Stimulated activated effector memory CD8-positive, alpha-beta T cell treated with anti-CD3 and anti-CD28 coated beads, Interleukin-12 subunit alpha, Interleukin-12 subunit beta, amount 100 ng/mL, for 72 hours (primary cell): ENCODE measurements around the gene FBXW11.
A peak's percentile ranks its signal among the peaks of the same experiment; 100 is the strongest.

Experiments
- ATAC-seq: fragments of 150-1000 bp; cut with Tn5 transposase; 2 replicates; pipeline ENCODE4 v1.10.0; 2021
- DNase-seq, 2 donors: peaks; one replicate each; pipeline ENCODE4 v3.0.0; 2021 to 2022; ENCODE audit warnings: low spot score in 2 of 2
- H3K27ac Mint-ChIP-seq: one replicate; pipeline ENCODE4 v1.8.0; 2022; ENCODE audit warnings: mild to moderate bottlenecking, mixed read lengths
- H3K36me3 Mint-ChIP-seq: one replicate; pipeline ENCODE4 v1.8.0; 2022; ENCODE audit warnings: mild to moderate bottlenecking, mixed read lengths
- H3K4me1 Mint-ChIP-seq: one replicate; pipeline ENCODE4 v1.8.0; 2022; ENCODE audit warnings: mixed read lengths
- H3K4me3 Mint-ChIP-seq: one replicate; pipeline ENCODE4 v1.8.0; 2022; ENCODE audit warnings: mild to moderate bottlenecking, mixed read lengths
- H3K9me3 Mint-ChIP-seq: one replicate; pipeline ENCODE4 v1.8.0; 2022; ENCODE audit warnings: mixed read lengths

Gene FBXW11

DNA sequence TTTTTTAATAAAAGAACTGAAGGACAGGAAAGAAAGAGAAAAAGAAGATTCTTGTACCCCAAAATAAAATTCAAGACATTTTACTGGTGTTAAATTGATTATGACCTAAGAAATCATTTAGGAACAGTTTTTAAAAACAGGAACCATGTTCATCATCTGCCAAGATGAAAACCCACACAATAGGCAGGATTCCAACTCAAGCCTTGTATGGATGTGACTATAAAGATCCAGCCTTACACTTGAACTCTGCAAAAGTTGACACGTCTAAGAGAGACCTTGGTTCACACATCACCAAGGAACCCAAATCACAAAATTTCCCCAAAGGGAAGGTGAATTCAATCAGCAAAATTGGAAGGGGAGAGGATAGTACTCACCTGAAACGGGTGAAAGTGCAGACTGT is 138.2 kb downstream of the FBXW11 start:
- no peak for ATAC-seq
- H3K9me3 Mint-ChIP-seq: no peaks in the 10 kb centered on the region
- peak overlapping the region; percentile 6 for H3K27ac Mint-ChIP-seq
- no peaks in the 10 kb centered on the region for H3K4me1 Mint-ChIP-seq
- H3K36me3 Mint-ChIP-seq: peaks cover 98% of the 10 kb centered on the region
- DNase-seq: no peak
- no peak overlapping the region for H3K4me3 Mint-ChIP-seq

DNA sequence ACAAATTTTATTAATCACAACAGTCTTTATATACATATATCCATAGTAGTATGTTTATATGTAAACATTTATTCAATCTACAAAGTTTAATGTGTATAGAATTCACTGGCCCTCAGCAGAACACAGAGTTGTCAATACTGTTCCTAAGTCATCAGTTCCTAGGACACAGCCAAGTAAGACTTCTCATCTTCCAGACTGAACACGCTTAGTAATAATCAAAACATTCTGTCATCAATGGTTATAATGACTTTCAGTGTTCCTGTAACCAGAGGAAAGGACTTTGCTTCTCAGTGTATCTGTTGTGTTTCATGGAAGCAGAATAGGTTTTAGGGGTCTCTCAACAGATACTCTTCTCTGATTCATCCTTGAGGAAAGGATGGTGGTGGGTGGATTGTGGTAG is 138.7 kb downstream of the FBXW11 start:
- H3K4me3 Mint-ChIP-seq: no peak overlapping the region
- no peak for ATAC-seq
- peaks cover 98% of the 10 kb centered on the region for H3K36me3 Mint-ChIP-seq

DNA sequence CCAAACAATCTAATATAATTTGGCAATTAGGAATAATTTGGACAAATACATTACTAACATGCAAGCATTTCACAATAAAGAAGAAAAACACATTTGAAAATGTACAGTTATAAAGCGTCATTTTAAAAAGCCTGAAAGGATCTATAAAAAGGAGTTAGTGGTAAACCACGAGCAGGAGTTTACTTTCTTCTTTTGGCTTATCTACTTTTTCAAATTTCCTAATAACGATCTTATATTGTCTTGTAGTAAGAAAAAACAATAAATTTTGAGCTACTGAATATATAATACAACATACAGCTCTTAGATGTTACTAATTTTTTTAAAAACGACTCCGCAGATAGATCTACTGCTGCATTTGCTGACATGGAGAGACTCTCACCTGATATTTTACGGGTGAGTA is 141.0 kb downstream of the FBXW11 start:
- Mint-ChIP-seq H3K4me3 (no peak overlapping the region), H3K4me1 (no peaks in the 10 kb centered on the region), H3K9me3 (no peaks in the 10 kb centered on the region), H3K27ac (no peak overlapping the region), H3K36me3 (peaks cover 77% of the 10 kb centered on the region)
- DNase-seq (no peak), ATAC-seq (no peak)

More for the DNA sequence above, 138.7 kb downstream of the FBXW11 start:
- peak overlapping the region; percentile 6 for H3K27ac Mint-ChIP-seq
- no peaks in the 10 kb centered on the region for H3K4me1 Mint-ChIP-seq
- H3K9me3 Mint-ChIP-seq: no peaks in the 10 kb centered on the region
- DNase-seq: no peak

DNA sequence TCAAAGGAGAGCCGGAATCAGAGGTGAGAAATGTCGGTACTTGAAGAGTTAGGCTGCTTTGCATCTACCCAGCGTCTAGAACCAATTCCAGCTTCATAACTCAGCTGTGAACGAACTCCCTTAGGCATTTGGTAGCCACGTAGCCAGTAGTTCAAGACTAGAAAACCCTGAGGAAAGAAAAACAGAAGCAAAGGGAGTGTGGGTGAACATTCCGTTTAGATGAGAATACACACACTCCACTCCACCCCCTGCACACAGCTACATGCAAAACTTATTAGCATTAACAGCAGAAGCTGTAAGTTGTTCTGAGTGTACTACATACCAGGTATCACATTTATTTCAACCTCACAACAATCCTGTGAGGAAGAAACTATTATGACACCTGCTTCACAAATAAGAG is 142.5 kb downstream of the FBXW11 start:
- Mint-ChIP-seq H3K4me3 (no peak overlapping the region), H3K36me3 (peaks cover 62% of the 10 kb centered on the region), H3K9me3 (no peaks in the 10 kb centered on the region), H3K4me1 (no peaks in the 10 kb centered on the region), H3K27ac (no peak overlapping the region)
- DNase-seq: peak in 1 of 2 donors; percentile 25
- no peak for ATAC-seq

DNA sequence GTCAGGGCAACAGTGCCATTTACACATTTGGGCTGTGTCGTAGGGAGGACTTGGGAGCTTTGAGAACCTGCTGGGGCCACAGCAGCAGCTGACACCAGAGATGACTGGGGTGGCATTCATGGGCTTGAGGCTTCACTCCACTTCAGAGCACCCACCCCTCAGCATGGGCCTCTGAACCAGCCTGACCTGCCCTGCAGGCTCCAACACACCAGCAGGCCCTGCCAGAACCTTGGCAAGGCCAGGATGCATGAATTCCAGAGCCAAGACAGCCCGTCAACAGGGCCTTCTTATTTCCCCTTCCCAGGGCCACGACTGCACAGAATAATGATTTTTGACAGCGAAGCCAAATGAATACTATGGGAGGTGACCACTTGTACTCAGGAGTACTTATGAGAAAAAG is 143.8 kb downstream of the FBXW11 start:
- ATAC-seq (no peak), DNase-seq (peak in 1 of 2 donors; percentile 37)
- Mint-ChIP-seq H3K4me1 (no peaks in the 10 kb centered on the region), H3K9me3 (no peaks in the 10 kb centered on the region), H3K27ac (no peak overlapping the region), H3K36me3 (peaks cover 54% of the 10 kb centered on the region), H3K4me3 (no peak overlapping the region)

- no peak overlapping the region for H3K27ac Mint-ChIP-seq
- DNase-seq: no peak
- ATAC-seq: no peak
- H3K4me1 Mint-ChIP-seq: peaks cover 3% of the 10 kb centered on the region
- no peak overlapping the region for H3K4me3 Mint-ChIP-seq
- H3K36me3 Mint-ChIP-seq: peaks cover 43% of the 10 kb centered on the region
- H3K9me3 Mint-ChIP-seq: no peaks in the 10 kb centered on the region
Observed at GRCh38 chr5:171861381-171861780, 145.1 kb downstream of the FBXW11 start.

- DNase-seq (no peak), ATAC-seq (peak; percentile 40)
- Mint-ChIP-seq H3K4me1 (peaks cover 12% of the 10 kb centered on the region), H3K4me3 (no peak overlapping the region), H3K9me3 (no peaks in the 10 kb centered on the region), H3K27ac (peak overlapping the region; percentile 55), H3K36me3 (peaks cover 14% of the 10 kb centered on the region)
Observed at GRCh38 chr5:171858303-171858702, 148.1 kb downstream of the FBXW11 start.

DNA sequence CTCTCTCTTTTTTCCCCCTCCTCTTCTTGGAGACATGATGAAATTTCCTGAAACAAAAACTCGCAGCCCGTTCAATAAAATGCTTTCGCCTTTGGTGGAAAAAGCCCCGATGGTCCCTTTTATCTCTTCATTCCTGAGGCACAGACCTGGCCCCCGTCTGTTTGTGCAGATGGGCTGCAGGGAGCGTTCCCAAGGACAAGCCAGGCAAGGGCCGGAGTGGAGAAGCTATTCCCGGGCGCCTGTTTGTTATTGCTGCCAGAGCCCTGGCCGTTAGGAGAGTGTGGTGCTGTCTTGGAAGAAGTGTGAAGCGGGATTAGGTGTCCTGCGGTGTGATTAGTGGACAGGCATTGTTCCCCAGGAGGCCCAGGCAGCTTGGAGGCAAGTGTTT is 149.0 kb downstream of the FBXW11 start:
- Mint-ChIP-seq H3K9me3 (no peaks in the 10 kb centered on the region), H3K27ac (peak overlapping the region; percentile 55), H3K4me1 (peaks cover 12% of the 10 kb centered on the region), H3K36me3 (peaks cover 7% of the 10 kb centered on the region), H3K4me3 (no peak overlapping the region)
- DNase-seq (no peak), ATAC-seq (no peak)

DNA sequence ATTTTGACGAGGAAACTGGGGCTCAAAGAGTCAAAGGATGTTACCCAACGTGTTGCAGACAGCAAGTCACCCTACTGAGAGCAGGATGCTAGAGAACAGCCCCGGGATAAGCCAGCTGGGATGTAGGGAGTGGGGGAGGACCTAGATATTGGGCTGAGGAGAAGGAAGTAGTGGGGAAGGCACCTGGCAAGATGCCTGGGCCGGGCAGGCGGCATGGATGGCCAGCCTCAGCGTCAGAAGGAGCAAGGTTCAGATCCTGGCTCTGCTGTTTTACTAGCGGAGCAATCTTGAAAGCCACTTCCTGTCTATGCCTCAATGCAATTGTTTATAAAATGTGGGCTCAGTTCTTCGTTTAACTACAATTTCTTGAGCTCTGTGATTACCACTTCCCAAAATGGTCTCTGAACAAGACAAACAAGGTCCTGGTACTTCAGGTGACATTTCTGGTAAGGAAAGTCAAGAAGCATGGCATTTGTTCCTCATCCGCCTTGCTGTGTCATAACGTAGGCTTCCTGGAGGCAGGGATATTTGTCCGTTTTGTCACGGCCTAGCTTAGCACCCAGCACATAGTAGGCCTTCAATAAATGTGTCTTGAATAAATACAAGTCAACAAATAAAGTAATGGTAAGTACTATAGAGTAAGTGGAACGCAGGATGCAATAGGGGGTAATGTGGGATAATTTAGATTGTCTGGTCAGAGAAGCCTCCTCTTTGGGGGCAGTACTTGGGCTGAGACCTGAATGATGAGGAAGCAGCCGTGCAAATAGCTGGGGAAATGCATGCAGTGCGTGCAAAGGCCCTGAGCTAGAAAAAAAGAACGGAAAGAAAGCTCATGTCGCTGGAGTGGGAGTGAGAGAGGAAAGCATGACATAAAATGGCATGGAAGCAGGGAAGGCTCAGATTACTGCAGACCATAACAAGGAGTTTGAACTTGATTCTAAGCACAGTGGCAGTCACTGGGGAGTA is 150.4 kb downstream of the FBXW11 start:
- Mint-ChIP-seq H3K4me3 (no peak overlapping the region), H3K27ac (peak overlapping the region; percentile 41), H3K9me3 (no peaks in the 10 kb centered on the region), H3K4me1 (peaks cover 12% of the 10 kb centered on the region), H3K36me3 (peaks cover 7% of the 10 kb centered on the region)
- no peak for DNase-seq
- ATAC-seq: no peak

- peaks cover 12% of the 10 kb centered on the region for H3K4me1 Mint-ChIP-seq
- no peaks in the 10 kb centered on the region for H3K9me3 Mint-ChIP-seq
- H3K27ac Mint-ChIP-seq: peak overlapping the region; percentile 41
- no peak for DNase-seq
- H3K4me3 Mint-ChIP-seq: no peak overlapping the region
- no peak for ATAC-seq
- H3K36me3 Mint-ChIP-seq: peaks cover 7% of the 10 kb centered on the region
Observed at GRCh38 chr5:171855265-171855664, 151.2 kb downstream of the FBXW11 start.

DNA sequence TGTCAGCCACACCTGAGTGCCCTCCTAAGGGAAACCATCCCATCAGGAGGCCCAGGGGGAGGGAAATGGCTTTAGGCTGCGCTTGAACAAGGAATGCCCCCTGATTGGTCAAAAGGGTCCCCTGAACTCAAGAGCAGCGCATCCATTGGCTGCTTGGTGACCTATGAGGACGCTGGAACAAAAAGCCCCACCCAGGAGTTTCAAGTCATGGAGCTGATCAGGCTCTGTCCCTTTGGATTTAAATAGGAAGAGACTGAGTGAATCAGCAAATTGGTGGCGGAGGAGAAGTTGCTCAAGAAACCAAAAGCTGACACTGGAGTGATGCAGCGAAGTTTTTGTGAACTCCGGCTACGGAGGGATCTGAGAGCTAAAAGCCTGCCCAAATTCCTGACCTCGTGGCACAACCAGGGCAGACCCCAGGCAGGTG is 154.2 kb downstream of the FBXW11 start:
- DNase-seq: no peak
- H3K36me3 Mint-ChIP-seq: no peaks in the 10 kb centered on the region
- no peak overlapping the region for H3K4me3 Mint-ChIP-seq
- ATAC-seq: no peak
- H3K9me3 Mint-ChIP-seq: no peaks in the 10 kb centered on the region
- H3K27ac Mint-ChIP-seq: no peak overlapping the region
- H3K4me1 Mint-ChIP-seq: peaks cover 12% of the 10 kb centered on the region

- Mint-ChIP-seq H3K4me1 (peaks cover 8% of the 10 kb centered on the region), H3K36me3 (no peaks in the 10 kb centered on the region), H3K27ac (no peak overlapping the region), H3K4me3 (no peak overlapping the region), H3K9me3 (no peaks in the 10 kb centered on the region)
- ATAC-seq: no peak
- DNase-seq: no peak
Observed at GRCh38 chr5:171851251-171851650, 155.2 kb downstream of the FBXW11 start.

DNA sequence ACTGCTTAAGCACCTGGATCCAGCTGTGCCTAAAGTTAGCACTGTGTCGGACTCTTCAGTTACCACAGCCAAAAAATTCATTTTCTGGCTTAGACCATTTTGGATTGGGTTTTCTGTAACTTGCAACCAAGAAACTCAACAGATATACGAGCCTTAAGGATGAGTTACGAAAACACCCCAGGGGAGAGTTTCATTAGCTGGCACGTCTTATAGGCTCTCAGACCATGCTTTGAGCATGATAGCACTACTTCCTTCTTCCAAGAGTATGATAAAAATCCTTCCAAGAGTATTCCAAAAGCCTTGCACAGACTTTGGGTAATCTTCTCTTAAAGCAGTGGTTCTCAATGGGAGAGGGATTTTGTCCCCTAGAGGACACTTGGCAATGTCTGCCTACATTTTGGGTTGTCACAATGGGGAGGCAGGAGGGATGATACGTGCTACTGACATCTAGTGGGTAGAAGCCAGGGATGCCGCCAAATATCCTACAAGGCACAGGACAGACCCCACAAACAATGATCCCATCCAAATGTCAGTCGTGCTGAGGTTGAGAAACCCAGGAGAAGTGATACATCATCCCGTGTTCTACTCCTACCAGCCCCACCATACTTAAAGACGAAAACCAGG is 156.0 kb downstream of the FBXW11 start:
- H3K4me1 Mint-ChIP-seq: no peaks in the 10 kb centered on the region
- no peak overlapping the region for H3K4me3 Mint-ChIP-seq
- H3K36me3 Mint-ChIP-seq: no peaks in the 10 kb centered on the region
- DNase-seq (no peak), ATAC-seq (no peak)
- H3K27ac Mint-ChIP-seq: no peak overlapping the region
- H3K9me3 Mint-ChIP-seq: no peaks in the 10 kb centered on the region

- no peaks in the 10 kb centered on the region for H3K36me3 Mint-ChIP-seq
- ATAC-seq: no peak
- H3K4me1 Mint-ChIP-seq: no peaks in the 10 kb centered on the region
- H3K27ac Mint-ChIP-seq: no peak overlapping the region
- H3K9me3 Mint-ChIP-seq: no peaks in the 10 kb centered on the region
- DNase-seq: no peak
- H3K4me3 Mint-ChIP-seq: no peak overlapping the region
Observed at GRCh38 chr5:171849585-171850323, 156.7 kb downstream of the FBXW11 start.

DNA sequence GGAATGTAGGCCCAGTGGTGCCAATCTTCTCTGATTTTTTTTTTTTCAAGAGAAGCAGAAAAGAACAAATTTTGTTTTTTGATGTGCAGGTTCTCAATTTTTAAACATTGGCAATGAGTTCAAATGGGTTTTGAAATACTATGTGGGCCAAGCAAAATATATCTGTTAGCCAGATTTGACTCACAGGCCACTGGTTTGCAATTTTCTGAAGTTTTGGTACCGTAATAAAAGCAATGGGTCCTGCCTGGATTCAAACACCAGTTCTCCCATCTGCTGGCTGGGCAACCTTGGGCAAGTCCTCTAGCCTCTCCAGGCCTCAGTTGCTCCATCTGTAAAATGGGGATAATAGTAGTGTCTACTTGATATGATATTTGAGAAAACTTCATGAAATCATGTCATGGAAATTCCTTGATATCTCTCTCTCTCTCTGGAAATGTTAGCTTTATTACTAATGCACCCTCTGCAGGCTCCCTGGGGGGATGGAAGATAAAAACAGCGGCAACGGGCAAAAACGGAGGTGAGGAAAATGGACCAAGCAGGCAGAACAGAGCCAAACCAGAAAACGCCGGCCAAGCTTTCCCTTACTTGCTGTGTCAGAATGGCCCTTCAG is 157.4 kb downstream of the FBXW11 start:
- no peak overlapping the region for H3K4me3 Mint-ChIP-seq
- no peaks in the 10 kb centered on the region for H3K36me3 Mint-ChIP-seq
- H3K27ac Mint-ChIP-seq: no peak overlapping the region
- no peaks in the 10 kb centered on the region for H3K9me3 Mint-ChIP-seq
- H3K4me1 Mint-ChIP-seq: no peaks in the 10 kb centered on the region
- ATAC-seq (no peak), DNase-seq (no peak)
